Choroid plexus epithelial cell (primary cell): ENCODE measurements around the gene DNAH9.

ENCODE experiments used
- DNase-seq: peaks from one replicate; pipeline ENCODE4 v3.0.0-alpha.2; 2010; ENCODE audit warnings: low read depth
- H3K4me3 ChIP-seq: 2 replicates; pipeline ENCODE4 v1.5.1; 2011; ENCODE audit warnings: low read depth, mild to moderate bottlenecking, control low read depth, low read length, moderate library complexity
- CTCF ChIP-seq: conservative IDR thresholded peaks from 2 replicates; pipeline ENCODE4 v1.5.1; 2011; ENCODE audit warnings: low read depth, mild to moderate bottlenecking, control low read depth, inconsistent platforms, low read length, moderate library complexity

Gene DNAH9

GRCh38 chr17:11608396-11608795 is 10.1 kb downstream of the DNAH9 start:
- no peak overlapping the region for H3K4me3 ChIP-seq
- TF ChIP-seq CTCF, result no peak
- DNase-seq, result peak; percentile 1

- DNase-seq, result no peak
- TF ChIP-seq CTCF, result no peak
These were observed 12.8 kb downstream of the DNAH9 start for GRCh38 chr17:11610999-11611566.

GRCh38 chr17:11612956-11613355 is 14.7 kb downstream of the DNAH9 start:
- DNase-seq, result no peak
- no peak overlapping the region for H3K4me3 ChIP-seq
- no peak for TF ChIP-seq CTCF

More at GRCh38 chr17:11610999-11611566, 12.8 kb downstream of the DNAH9 start:
- H3K4me3 ChIP-seq, result no peak overlapping the region

- no peak for DNase-seq
- no peak for TF ChIP-seq CTCF
- no peak overlapping the region for H3K4me3 ChIP-seq
These were observed 20.7 kb downstream of the DNAH9 start for GRCh38 chr17:11618861-11619566.

- no peak for DNase-seq
- no peak overlapping the region for H3K4me3 ChIP-seq
- TF ChIP-seq CTCF, result no peak
These were observed 24.2 kb downstream of the DNAH9 start for GRCh38 chr17:11622492-11622891.

- no peak for TF ChIP-seq CTCF
- H3K4me3 ChIP-seq, result no peak overlapping the region
- no peak for DNase-seq
These were observed 26.7 kb downstream of the DNAH9 start for GRCh38 chr17:11624976-11625375.

- DNase-seq, result no peak
- H3K4me3 ChIP-seq, result no peak overlapping the region
These were observed 27.6 kb downstream of the DNAH9 start for GRCh38 chr17:11625878-11626277.

More at GRCh38 chr17:11625878-11626277, 27.6 kb downstream of the DNAH9 start:
- no peak for TF ChIP-seq CTCF
